GM21723 (cell line): ENCODE data around the gene ALG6.
"Not testable (repeated sequence)": the region's sequence is repeated elsewhere in the genome, so short reads cannot be mapped to it uniquely, and the experiment has no call there.

Experiments
- ATAC-seq: cut with Tn5 transposase; IDR thresholded peaks from one replicate; pipeline ENCODE4 v1.9.1; 2021; ENCODE audit warnings: mild to moderate bottlenecking, moderate library complexity; ENCODE audit not compliant: unreplicated experiment

The ALG6 gene

DNA sequence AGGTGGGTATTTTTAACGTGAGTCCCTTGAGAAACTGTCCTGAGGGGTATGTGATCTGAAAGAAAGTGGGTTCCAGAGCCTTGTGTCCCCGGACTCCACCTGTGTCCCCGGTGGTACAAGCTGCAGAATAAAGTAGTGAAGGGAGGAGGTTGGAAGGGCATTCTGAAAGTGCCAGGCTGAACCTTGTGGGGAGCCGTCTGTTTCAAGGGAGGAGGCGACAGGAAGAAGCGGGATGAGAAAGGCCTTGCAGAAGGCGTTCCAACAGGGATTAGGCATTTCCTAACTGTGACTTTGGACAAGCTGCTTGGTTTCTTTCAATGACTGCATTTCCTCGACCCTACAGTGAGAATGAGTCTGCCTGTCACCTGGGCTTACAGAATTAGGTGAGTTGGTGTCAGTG is 39.3 kb upstream of the ALG6 start:
- ATAC-seq: no peak

DNA sequence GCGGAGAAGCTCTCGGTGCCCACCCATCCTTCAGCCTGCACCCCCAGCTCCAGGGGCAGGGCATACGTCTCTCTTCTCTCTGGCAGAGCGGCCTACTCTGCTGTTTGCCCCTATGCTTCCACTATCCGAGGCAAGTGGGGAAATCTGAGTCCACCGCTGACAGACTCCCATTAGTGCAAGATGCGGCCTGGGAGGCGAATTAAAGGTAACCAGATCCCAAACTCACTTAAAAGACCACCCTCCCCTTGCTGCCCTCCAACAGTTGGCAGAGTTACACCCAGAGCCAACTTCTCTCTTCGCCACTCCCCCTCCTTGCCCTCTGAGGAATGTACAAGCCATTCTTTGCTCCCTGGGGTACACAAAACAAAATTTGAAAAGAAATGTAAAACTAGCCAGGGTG is 38.6 kb upstream of the ALG6 start:
- ATAC-seq: no peak

DNA sequence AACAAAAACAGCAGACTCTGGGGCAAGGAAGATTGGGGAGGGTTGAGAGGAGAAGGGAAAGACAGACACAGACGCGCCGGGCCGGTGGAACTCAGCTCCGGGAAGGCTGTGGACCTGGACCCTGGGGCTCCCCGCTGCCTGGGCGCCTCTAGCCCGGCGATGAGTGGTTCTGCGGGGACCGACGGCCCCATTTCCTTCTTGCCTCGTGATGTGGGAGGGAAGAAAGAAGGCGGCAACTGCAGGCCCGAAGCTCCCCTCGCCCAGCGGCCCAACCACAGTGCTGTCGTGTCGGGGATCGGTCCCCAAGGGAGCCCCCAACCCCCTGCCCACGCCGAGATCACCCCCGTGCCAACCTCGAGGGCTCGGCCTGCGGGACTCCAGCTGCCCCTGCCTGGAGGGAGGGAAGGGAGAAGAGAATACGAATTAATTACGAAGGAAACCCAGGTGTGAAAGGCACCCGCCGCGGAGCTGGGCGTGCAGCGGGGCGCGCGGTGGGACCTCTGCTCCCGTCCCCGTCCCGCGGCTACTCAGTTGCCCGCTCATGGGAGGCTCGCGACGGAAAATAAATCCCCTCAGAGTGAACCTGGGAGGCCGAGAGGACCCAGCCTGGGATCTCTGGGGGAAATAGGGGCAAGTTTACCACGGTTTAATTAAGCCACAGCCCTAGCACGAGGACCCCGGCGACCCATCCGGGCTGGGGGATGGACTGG is 37.7 kb upstream of the ALG6 start:
- no peak for ATAC-seq

DNA sequence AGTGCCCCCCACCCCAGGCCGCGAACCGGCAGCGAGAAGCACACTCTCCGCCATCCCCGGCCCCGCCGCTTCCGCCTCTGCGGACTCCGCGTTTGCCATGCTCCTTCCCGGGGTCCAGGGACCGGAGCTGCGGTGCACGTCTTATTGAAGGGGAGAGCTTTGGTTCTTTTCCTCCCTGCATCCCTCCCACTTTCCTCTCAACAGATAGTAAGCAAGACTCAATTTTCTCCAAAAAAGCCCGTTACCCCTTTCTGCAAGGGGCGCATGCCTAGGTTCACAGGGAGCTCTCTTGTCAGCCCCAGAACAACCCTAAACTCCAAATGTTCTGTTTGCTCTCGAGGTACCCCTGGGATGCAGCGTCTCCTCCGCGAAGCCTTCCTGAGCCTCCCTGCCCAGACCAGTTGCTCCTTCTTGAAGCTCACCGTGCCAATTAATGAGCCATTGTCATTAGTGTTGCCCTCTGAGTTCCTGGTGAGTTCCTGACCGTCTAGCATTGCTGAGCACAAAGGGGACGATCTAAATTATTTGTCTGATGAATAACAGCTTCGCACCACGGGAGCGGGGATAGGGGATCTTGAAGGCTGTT is 37.0 kb upstream of the ALG6 start:
- no peak for ATAC-seq

DNA sequence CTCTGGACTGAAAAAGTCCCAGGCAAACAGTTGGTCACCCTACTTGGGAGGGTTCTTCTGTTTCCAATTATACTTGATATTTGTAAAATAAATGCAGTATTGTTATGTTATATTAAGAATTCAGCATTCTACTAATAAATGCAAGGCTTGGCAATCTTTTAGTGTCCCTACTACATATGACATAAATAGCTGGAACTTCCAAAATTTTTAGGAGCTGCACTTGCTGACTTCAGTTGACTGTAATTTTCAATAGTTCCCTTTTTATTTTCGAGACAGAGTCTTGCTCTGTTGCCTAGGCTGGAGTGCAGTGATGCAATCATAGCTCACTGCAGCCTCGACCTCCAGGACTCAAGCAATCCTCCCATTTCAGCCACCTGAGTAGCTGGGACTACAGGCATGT is 25.0 kb upstream of the ALG6 start:
- no peak for ATAC-seq

DNA sequence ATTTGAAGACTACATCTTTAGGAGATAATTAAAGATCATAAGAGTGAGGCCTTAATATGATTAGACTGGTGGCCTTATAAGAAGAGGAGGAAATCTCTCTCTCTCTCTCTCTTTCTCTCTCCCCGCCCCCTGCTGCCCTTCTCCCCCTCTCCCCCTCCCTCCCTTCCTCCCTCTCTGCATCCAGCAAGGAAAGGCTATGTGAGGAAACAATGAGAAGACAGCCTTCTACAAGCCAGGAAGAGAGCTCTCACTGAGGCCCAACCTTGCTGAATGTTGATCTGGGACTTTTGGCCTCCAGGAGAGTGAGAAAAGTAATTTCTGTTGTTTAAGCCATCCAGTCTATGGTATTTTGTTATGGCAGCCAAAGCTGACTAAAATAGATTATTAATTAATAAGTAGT is 23.5 kb upstream of the ALG6 start:
- no peak for ATAC-seq

DNA sequence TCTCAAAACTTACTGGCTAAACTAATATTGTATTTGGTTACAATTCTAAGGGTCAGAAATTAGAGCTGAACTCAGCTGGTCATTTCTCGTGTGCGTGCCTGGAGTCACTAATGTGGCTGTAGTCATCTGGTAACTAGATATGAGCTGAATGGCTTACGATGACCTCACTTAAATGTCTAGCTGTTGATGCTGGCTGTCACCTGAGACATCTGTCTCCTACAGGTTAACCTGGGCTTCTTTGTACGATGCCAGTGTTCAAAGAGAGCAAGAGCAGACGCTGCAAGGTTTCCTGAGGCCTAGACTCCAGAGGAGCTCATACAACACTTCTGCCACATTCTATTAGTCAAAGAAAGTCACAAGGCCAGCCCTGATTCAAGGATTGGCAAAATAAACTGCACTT is 17.1 kb upstream of the ALG6 start:
- ATAC-seq: no peak

DNA sequence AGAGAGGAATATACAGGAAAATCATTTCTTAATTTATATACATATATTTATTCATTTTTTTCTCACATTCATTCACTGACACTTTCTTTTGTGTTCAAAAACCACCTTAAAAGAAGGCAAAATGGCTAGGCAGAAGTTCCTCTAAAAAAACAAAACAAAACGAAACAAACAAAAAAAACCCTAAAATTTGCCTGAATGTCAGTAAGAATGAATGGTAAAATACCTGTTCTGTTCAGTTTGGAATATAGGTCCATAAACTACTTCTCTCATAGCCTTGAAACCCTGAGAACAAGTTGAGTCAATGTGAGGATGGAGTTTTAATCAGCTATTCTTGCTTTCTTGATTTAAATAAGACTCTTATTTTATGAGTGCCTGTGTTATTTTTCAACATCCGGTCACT is 14.7 kb upstream of the ALG6 start:
- no peak for ATAC-seq

DNA sequence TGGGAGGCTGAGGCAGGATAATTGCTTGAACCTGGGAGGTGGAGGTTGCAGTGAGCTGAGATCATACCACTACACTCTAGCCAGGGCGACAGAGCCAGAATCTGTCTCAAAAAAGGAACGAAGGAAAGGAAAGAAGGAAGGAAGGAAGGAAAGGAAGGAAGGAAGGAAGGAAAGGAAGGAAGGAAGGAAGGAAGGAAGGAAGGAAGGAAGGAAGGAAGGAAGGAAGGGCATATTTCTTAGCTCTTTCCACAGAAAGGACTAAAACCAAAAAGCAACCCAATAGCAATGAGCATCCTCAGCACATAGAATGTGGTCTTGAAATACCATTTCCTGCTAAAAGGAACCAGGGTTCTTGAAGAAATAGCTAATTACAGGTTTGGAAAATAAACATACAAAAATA is 11.2 kb upstream of the ALG6 start:
- not testable (repeated sequence) for ATAC-seq

DNA sequence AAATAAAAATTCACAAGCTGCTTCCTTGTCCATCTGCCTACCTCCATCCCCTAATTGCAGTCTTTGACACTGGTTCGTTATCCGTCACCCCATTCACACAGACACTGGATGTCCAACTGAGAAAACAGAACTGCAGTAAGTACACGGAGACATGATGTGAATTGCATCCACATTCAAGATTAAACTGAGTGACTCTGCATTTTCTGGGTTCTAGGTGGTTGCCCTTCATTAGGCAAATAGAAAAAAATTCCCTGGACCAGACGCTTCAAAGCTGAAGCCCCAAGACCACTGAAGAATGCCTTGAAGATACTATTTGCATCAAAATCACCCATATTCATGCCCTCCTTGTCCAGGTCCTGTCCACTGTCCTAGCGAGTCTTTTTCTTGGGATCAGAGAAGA is 7.9 kb upstream of the ALG6 start:
- no peak for ATAC-seq

DNA sequence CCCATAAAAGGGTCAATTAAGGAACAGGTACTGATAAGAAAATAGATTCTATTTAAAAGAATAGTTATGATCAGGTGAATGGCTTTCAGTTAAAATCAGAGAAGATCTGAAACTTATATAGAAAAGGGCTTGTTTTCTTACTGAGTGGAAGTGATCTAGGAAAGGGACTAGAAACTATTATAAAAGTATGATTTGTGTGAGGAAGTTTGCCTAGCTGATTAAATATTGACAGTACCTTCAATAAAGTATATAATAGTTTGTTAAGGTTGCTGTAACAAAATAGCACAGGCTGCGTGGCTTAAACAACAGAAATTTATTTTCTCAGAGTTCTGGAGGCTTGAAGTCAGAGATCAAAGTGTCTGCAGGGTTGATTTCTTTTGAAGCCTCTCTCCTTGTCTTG is 5.4 kb upstream of the ALG6 start:
- no peak for ATAC-seq

DNA sequence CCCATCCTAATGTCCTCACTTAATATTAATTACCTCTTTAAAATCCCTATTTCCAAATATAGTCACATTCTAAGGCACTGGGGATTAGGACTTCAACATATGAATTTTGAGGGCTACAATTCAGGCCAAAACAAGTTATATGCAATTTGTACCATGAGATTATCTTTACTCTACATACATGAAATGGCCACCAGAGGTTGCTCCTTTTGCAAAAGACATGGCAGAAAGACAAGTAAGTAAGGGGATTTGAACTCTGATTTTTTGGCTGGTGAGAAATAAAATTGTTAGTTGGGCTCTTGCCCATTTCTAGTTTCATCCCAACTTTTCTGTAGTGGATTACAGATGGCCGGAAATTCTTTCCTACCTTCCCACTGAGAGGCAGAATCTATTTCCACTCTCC is 4.8 kb upstream of the ALG6 start:
- ATAC-seq: no peak

DNA sequence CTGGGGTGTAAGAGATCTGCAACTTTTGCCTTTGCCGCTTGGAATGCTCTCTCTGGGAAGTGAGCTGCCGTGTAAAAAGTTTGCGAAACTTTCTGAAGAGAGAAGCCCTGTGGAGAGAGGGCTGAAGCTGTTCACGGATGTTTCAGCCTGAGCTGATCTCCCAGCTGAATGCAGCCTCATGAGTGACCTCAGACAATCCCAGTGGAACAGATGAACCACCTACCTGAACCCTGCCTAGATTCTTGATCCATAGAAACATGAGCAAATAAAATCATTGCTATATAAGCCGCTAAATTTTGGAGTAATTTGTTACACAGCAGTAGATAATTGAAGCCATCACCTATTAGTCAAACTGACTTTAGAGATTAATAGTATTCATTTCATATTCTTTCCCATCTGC is 4.4 kb upstream of the ALG6 start:
- no peak for ATAC-seq

DNA sequence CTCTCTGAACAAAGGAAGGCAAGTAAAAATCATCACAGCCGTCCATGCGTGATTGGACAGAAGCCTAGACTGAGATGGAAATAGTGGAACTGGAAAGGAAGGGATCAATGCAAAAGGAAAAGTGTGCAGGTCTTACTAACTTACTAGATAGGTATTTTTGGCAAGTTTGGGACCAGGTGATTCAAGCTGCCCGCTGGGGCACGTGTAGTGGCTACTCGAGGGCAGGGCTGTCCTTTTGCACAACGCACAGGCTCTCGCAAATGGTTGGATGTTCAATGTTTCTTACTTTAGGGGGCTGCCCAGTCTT is 566 bp upstream of the ALG6 start:
- no peak for ATAC-seq

DNA sequence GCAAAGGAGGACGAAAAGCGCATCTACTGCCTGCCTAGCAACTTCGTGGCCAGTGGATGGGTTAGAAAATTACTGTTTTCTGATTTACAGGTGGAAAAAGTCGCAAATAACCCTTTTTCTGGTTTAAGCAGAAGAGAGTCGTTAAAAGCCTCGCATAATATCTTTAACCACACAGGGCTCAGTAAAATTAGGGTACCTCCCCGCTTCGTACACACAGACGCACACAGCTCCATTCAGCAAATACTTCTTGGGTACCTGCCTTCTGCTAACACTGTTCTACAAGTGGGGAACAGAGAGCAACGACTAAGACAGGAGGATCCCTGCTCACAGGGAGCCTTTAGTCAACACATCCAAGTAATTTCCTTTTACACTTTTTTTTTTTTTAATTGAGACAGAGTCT is 704 bp downstream of the ALG6 start:
- peak; percentile 18 for ATAC-seq

DNA sequence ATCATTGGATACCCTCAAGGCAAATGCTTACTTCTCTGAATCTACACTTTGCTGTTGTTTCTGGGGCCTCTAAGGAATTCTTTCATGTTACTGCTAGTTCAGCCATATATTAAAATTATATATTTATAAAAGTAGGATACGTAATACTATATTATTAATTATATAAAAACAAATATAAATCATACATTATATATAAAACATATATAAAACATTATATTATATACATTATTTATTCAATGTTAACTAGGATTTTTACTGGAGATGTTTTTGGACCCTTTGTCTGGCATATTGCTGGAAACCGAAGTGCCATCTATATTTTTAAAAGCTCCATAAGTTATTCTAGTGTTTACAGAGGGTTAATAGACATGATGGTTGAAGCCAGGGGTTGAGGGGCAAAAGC is 12.2 kb downstream of the ALG6 start:
- no peak for ATAC-seq

DNA sequence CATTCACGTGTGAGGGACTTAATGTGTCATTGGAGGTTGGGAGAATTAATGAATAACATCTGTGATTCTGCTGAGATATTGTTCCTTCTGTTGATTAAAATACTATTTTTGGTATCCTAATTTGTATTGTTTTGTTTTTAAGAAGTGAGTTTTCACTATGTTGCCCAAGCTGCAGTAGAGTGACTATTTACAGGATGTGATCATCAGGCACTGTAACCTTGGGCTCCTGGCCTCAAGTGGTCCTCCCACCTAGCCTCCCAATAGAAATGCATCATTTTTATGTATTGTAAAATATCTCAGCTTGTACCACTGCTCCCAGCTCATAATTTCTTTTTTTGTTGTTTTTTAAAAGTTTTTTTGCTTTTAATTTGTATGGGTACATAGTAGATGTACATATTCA is 14.3 kb downstream of the ALG6 start:
- ATAC-seq: no peak

DNA sequence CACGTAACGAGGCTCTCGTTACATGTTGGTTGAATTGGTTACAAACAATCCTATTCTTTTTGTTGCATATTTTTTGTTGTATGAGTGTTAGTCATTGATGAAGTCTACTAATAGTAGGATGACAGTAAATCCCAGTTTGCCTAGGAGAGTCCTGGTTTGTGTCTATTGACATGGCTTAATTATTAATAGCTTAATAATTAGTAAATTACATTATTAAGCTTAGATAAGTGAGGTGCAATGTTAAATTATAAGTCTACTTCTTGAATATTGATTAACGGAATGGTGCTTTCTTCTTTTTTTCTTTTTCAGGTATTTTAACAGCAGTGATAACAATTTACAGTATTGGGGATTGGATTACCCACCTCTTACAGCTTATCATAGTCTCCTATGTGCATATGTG is 34.5 kb downstream of the ALG6 start:
- no peak for ATAC-seq

DNA sequence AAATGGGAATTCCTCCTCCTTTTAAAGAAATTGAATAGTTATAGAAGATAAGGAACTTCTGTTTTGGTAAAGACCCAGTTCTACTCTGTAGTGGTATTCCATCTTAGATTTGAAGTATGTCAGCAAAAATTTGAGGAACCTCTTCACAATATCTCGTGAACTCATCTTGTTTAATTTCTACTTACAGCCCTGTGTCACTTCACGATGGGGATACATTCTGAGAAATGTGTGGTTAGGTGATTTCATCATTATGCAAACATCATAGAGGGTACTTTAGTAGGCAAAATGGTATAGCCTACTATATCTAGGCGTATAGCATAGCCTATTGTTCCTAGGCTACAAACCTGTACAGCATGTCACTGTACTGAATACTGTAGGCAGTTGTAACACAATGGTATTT is 36.0 kb downstream of the ALG6 start:
- ATAC-seq: no peak

DNA sequence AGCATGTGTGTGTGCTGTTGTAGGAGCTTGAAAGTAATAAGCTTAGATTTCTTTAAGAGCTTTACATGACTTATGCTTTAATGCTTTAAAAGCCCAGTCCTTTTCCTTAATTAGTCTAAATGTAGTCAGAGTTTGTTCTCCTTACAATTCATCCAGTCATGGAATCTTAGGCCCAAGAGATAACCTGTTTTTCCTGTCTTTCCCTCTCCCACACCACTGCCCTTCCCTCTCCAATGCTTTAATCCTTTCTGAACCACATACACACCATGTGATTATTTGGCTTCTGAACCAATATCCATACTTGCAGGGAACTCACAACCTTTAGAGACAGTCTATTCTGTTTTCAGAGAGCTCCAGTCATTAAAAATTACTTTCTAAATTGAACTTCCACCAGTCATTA is 37.6 kb downstream of the ALG6 start:
- no peak for ATAC-seq

DNA sequence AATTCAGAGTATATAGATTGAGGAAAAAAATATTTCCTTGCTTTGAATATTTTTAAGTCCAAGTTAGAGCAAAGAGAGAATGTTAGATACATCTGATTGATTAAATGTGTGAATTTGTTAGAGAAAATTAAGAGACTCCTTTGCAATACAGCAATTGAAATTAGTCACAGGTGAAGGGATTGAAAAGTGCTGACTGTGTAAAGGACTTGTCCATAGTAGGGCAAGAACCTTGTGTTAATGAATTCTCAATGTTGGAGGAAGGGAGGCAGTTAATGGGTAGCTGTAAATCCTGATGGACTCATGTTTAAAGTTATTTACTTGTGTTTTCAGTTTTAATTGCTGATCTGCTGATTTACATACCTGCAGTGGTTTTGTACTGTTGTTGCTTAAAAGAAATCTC is 38.6 kb downstream of the ALG6 start:
- ATAC-seq: no peak

DNA sequence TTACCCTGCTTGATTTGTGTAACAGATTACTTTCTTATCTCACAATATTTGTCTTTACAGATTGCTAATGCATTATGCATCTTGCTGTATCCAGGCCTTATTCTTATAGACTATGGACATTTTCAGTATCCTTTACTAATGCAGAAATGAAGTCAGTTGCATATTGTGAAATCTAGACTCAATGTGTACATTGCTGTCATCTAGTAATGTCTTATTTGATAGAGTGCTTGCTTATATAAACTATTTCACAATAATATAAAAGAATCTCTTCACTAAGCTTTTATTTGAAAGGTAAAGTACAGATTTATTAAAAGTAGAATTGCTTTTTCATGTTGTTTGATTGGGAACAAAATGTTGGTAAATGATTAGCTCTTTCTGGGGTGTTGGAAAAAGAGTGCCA is 39.6 kb downstream of the ALG6 start:
- no peak for ATAC-seq

DNA sequence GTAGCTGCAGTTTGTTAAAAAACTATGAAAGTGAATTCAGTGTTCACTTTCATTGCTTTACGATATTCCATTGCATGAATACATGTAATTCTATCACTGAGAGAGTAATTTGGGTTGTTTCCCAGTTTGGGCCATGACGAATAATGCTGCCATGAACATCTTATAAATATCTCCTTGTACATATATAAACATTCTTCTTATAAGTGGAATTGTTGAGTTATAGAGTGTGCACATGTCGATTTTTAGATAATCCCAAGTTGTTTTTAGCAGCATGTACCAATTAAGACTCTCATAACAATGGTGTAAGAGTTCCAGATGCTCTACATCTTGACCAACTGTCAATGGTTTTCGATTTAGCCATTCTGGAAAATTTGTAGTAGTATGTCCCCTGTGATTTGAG is 40.9 kb downstream of the ALG6 start:
- ATAC-seq: no peak
